HG02571 (cell line): Measurements from ENCODE around the gene PLSCR2.
"Not testable (repeated sequence)": the region's sequence is repeated elsewhere in the genome, so short reads cannot be mapped to it uniquely, and the experiment has no call there.

Experiments used
- ATAC-seq: cut with Tn5 transposase; IDR thresholded peaks from one replicate; pipeline ENCODE4 v1.9.1; 2021; ENCODE audit warnings: mild to moderate bottlenecking, moderate library complexity; ENCODE audit not compliant: unreplicated experiment

Gene PLSCR2

DNA sequence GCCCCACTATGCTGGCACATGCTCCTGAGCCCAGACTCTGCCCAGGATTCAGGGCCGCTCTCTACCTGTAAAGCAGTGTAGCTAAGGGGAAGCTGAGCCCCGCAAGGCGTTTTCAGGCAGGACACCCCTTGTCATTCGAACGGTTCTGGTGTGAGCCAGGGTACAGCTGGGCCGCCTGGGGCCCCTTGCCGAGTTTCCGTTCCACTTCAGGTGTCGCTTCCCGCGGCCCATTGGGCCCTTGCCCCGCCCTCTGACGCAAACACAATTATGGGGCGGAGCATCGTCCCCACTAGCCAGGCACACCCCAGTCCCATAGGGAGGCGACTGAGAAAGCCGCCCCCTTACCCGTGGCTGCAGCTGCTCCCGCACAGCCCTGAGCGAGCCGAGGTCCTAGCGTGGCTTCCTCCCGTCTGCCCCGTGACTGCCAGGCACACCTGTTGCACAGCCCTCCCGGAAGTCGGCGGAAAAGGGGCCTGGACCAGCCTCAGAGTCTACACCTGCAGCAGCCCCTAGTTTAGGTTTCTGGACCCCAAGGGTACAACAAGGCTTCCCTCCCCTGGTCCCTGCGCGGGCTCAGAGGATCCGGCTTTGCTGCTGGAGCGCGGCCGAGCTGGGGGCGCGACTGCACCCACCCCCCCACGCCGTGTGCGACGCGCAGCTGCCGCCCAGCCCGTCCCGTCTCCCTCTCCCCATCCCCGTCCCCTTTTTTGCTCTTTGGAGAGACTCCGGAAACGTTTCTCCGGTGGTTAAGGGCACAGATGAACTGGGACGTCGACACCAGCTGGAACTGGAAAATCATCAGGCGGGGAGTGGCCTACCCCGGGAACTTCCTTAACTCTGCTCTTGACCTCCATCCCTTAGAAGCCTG is at the start of gene PLSCR2:
TSS of gene PLSCR2 (minus strand) at position 412 of the 868 bp plus-strand sequence. CDS start 9,657 bp downstream, outside the sequence.
- peak; percentile 97 for ATAC-seq

DNA sequence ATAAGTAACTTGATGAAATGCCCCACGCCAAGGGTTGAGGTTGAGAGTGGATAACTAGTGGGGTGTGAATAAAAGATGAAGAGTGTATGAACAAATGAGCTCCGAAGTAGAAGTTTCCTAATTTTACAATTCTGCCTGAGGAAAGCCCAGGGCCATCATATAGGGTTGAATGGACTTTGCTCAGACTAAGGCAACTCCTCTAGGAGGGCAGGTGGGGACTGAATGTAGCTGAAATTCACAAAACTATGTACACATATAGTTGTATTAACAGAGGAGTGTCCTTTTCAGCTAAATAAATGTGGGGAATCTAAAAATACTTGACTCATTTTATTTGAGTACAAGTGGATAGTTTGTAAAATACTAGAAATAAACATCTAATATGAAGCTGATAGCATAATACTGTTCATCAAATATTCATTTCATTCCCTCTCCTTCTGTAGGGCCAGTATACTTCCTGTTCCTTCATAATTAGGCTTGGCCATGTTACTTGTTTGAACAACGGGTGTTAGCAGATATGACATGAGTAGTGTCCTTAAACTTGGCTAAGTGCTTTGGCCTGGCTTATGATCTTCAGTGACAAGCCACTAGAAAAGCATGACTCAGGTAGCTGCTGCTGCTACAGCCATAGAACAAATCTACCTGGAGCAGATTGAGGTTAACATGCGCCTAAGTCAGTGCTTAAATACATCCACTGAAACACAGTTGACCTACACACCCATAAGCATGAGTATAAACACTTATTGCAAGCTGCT is 48.5 kb upstream of the PLSCR2 start:
- ATAC-seq = no peak

- ATAC-seq = no peak
Measured at GRCh38 chr3:146513386-146514051, 44.2 kb upstream of the PLSCR2 start.

DNA sequence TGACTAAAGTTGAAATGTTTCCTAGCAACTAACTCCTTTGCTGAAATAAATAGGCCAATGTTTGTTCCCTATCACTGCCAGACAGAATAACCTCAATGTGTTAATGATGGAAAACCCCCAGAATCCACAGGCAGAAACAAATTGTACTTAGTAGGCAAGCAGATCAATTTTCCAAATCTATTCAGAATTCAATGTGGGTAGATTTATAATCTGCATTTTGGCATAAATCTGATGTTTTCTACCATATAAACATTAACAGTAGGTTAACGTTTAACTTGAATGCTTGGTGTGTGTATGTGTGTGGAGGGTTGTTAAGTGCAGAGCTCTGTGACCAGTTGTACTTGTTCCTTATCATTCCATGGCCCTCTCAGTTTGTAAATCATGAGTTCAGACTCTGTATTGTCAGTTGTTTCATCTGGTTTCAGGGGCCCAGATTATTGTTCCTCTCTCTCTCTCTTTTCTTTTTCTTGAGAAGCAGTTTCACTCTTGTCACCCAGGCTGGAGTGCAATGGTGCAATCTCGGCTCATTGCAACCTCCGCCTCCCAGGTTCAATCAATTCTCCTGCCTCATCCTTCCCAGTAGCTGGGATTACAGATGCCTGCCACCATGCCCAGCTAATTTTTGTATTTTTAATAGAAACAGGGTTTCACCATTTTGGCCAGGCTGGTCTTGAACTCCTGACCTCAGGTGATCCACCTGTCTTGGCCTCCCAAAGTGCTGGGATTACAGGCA is 42.2 kb upstream of the PLSCR2 start:
- ATAC-seq = no peak

DNA sequence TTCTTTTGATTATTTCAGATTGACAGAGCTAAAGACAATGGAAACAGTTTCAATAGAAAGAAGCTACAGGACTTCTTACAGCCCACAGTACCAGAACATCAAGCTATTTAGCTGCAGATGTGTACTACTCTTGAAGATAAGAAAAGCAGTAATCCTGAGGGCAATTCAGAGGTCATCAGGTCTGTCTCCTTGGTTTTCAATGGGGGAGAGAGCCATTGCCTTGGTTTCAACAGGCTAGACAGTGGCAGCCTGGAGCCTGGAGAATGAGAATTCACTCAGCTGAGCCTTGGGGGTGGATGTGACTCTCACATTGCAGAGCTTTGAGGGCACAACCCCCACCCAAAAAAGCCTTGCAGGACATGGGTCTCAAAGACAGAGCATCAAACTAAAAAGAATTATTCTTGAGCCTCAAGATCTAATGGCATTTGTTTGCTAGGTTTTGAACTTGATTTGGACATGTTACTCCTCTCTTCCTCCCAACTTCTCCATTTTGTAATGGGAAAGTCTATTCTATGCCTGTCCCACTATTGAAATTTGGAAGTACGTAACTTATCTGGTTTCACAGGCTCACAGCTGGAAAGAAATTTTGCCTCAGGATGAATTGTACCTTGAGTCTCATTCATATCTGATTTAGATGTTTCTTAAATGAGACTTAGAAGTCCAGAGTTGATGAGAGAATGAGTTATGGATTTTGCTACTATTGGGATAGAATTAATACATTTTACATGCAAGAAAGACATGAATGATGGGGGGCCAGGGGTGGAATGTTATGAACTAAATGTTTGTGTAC is 38.2 kb upstream of the PLSCR2 start:
- ATAC-seq = no peak

DNA sequence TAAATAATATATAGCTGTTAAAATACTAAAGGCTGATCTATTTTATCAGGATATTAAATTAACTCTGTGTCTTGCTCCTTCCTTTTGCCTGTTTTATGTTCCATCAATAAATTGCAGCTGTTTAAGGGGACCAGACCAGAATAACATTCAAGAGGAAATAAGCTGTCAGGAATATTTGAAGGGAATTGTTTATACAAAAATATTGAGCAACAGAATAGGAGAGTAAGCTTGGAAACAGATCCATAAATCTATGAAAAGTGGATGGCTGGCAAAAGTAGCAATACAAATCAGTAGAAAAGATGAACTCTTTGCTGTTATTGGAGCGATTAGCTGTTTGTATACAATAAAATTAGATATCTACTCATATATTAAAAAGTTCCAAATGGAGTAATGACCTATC is 36.2 kb upstream of the PLSCR2 start:
- ATAC-seq = no peak

DNA sequence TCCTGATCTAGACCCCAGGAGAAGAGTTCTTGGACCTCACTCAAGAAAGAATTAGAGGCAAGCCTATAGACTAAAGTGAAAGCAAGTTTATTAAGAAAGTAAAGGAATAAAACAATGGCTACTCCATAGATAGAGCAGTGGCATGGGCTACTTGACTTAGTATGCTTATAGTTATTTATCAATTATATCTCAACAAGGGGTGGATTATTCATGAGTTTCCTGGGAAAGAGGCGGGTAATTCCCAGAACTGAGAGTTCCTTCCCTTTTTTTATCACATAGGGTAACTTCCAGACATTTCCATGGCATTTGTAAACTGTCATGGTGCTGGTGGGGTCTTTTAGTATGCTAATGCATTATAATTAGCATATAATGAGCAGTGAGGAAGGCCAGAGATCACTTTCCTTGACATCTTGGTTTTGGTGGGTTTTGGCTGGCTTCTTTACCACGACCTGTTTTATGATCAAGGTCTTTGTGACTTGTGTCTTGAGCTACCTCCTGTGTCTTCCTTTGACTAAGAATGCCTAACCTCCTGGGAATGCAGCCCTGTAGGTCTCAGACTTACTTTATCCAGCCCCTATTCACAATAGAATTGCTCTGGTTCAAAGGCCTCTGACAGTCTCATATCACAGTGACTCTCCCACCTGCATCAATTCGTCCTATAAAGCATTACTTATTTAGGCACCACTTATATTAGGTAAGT is 35.3 kb upstream of the PLSCR2 start:
- no peak for ATAC-seq

DNA sequence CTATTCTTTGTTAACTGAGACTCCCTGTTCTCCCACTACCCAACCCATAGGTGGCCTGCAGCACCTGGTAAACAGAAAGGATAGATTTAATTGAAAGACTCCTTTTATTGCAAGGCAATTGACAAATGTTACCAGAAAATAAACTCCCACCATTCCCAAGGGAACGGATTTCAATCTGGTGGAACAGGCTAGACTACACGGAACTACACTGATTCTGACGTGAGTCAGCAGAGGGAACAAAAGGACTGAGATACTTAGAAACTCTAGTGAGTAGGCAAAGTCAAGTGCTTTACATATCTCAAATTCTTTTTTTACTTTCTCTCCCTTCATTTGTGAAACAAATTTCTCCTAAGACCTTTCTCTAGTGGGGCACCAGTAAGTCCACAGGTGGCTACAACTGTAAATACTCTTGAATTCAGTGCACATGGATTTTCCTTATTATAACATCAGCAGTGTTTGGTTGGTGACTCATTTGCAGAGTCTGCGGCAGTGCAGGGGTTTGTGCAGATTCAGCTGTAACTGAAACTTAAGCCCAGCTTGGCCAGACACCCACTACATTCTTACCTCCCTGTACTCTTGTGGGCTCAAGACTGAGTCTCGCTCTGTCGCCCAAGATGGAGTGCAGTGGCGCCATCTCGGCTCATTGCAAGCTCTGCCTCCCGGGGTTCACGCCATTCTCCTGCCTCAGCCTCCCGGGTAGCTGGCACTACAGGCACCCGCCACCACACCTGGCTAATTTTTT is 34.3 kb upstream of the PLSCR2 start:
- peak; percentile 95 for ATAC-seq

- ATAC-seq = no peak
Measured at GRCh38 chr3:146502887-146503460, 33.6 kb upstream of the PLSCR2 start.

- no peak for ATAC-seq
Measured at GRCh38 chr3:146501752-146502151, 32.4 kb upstream of the PLSCR2 start.

DNA sequence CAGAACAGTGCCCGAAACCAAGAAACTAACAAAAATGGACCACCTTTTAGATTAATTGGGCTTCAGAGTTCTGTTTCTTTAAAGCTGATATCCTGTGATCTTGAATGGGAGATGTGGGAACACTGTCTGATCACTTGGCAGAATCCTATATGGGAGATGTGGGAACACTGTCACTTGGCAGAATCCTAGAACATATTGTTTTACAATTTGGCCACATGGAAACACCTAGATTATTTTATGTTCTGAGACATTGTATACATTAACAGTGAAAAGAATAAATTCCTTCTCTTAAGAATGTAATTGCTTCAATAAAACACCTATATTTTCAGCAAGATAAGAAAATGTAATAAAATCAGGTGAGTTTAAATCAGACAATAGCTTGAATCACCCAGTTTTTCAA is 30.3 kb upstream of the PLSCR2 start:
- ATAC-seq = no peak

DNA sequence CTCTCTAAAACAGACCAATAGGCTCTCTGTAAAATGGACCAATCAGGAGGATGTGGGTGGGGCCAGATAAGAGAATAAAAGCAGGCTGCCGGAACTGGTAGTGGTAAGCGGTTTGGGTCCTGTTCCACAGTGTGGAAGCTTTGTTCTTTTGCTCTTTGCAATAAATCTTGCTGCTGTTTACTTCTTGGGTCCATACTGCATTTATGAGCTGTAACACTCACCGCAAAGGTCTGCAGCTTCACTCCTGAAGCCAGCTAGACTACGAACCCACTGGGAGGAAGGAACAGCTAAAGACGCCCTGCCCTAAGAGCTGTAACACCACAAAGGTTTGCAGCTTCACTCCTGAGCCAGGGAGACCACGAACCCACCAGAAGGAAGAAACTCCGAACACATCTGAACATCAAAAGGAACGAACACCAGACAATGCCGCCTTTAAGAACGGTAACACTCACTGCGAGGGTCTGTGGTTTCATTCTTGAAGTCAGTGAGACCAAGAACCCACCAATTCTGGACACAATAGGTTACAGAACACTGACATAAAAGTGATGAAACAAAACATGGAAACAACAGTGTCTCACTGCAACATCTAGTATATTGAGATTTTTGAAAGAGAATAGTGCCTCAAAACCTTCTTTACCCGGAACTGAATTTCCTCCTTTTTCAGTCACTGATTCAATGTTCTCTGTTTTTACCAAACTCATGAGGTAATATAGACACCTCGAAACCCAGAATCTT is 28.8 kb upstream of the PLSCR2 start:
- ATAC-seq = no peak

- not testable (repeated sequence) for ATAC-seq
Measured at GRCh38 chr3:146497145-146497843, 27.9 kb upstream of the PLSCR2 start.

GRCh38 chr3:146496726-146497125 is 27.4 kb upstream of the PLSCR2 start:
- ATAC-seq = no peak

- ATAC-seq = no peak
Measured at GRCh38 chr3:146496251-146496650, 26.9 kb upstream of the PLSCR2 start.

GRCh38 chr3:146493761-146494160 is 24.4 kb upstream of the PLSCR2 start:
- no peak for ATAC-seq

DNA sequence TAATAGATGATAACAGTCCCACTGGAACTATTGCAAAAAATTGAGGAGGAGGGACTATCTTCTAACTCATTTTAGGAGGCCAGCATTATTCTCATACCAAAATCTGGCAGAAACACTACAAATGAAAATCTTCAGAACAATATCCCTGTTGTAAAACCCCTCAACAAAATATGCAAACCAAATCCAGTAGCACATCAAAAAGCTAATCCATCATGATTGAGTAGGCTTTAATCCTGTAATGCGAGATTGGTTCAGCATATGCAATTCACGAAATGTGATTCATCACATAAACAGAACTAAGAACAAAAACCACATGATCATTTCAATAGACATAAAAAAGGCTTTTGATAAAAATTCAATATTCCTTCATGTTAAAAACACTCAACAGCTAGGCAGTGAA is 23.9 kb upstream of the PLSCR2 start:
- no peak for ATAC-seq
